Trophoblast cell (in vitro differentiated cells and primary cell): ENCODE measurements around the gene MAP3K2.

Source experiments
- DNase-seq, 2 donors: peaks; one replicate each; pipeline ENCODE4 v3.0.0-alpha.2; 2016
- H2AFZ ChIP-seq: 2 replicates; pipeline ENCODE4 v1.6.1; 2013; ENCODE audit warnings: low read length, moderate library complexity, mild to moderate bottlenecking; ENCODE audit not compliant: insufficient read depth, poor library complexity
- H2AK5ac ChIP-seq: 2 replicates; pipeline ENCODE4 v1.6.1; 2013; ENCODE audit warnings: mild to moderate bottlenecking, low read length
- H2BK120ac ChIP-seq: 2 replicates; pipeline ENCODE4 v1.6.1; 2013; ENCODE audit warnings: low read length, mild to moderate bottlenecking, moderate library complexity; ENCODE audit not compliant: insufficient read depth, poor library complexity
- H2BK12ac ChIP-seq: 2 replicates; pipeline ENCODE4 v1.6.1; 2013; ENCODE audit warnings: mild to moderate bottlenecking, low read length, moderate library complexity
- H2BK5ac ChIP-seq: 2 replicates; pipeline ENCODE4 v1.6.1; 2013; ENCODE audit warnings: low read length, low read depth, moderate library complexity, mild to moderate bottlenecking; ENCODE audit not compliant: poor library complexity
- H3K14ac ChIP-seq: 2 replicates; pipeline ENCODE4 v1.6.1; 2013; ENCODE audit warnings: mild to moderate bottlenecking, low read length
- H3K18ac ChIP-seq: 2 replicates; pipeline ENCODE4 v1.6.1; 2013; ENCODE audit warnings: mild to moderate bottlenecking, low read length
- H3K23ac ChIP-seq: 2 replicates; pipeline ENCODE4 v1.6.1; 2013; ENCODE audit warnings: low read length
- H3K27ac ChIP-seq: 2 replicates; pipeline ENCODE4 v1.5.1; 2013; ENCODE audit warnings: low read depth, mild to moderate bottlenecking, inconsistent platforms, low read length, moderate library complexity
- H3K27me3 ChIP-seq: 2 replicates; pipeline ENCODE4 v1.6.1; 2013; ENCODE audit warnings: inconsistent platforms, mild to moderate bottlenecking, low read length, moderate library complexity; ENCODE audit not compliant: insufficient read depth
- H3K36me3 ChIP-seq, 2 experiments: 1 replicate in 1 of 2; 2 replicates in 1 of 2; pipeline ENCODE4 v1.6.1; 2013; ENCODE audit warnings: low read length in 2 of 2, mild to moderate bottlenecking in 2 of 2, moderate library complexity in 1 of 2; ENCODE audit not compliant: insufficient read depth in 2 of 2, control insufficient read depth in 1 of 2
- H3K4ac ChIP-seq: 2 replicates; pipeline ENCODE4 v1.6.1; 2013; ENCODE audit warnings: low read depth, mild to moderate bottlenecking, low read length, moderate library complexity
- H3K4me1 ChIP-seq, 2 experiments: 1 replicate in 1 of 2; 2 replicates in 1 of 2; pipeline ENCODE4 v1.6.1; 2013; ENCODE audit warnings: low read length in 2 of 2, mild to moderate bottlenecking in 2 of 2, moderate library complexity in 1 of 2; ENCODE audit not compliant: insufficient read depth in 2 of 2, control insufficient read depth in 1 of 2
- H3K4me2 ChIP-seq: 2 replicates; pipeline ENCODE4 v1.6.1; 2013; ENCODE audit warnings: inconsistent platforms, mild to moderate bottlenecking, low read length, moderate library complexity
- H3K4me3 ChIP-seq: 2 replicates; pipeline ENCODE4 v1.5.1; 2013; ENCODE audit warnings: mild to moderate bottlenecking, low read depth, low read length, inconsistent platforms
- H3K79me1 ChIP-seq: one replicate; pipeline ENCODE4 v1.6.1; 2013; ENCODE audit warnings: low read length
- H3K79me2 ChIP-seq: 2 replicates; pipeline ENCODE4 v1.6.1; 2013; ENCODE audit warnings: low read length, mild to moderate bottlenecking; ENCODE audit not compliant: control insufficient read depth, insufficient read depth, poor library complexity
- H3K9ac ChIP-seq: 2 replicates; pipeline ENCODE4 v1.6.1; 2013; ENCODE audit warnings: mild to moderate bottlenecking, low read length
- H3K9me3 ChIP-seq: 2 replicates; pipeline ENCODE4 v1.6.1; 2013; ENCODE audit warnings: low read depth, mild to moderate bottlenecking, control low read depth, inconsistent platforms, low read length; ENCODE audit not compliant: insufficient read depth
- H4K12ac ChIP-seq: 2 replicates; pipeline ENCODE4 v1.6.1; 2013; ENCODE audit warnings: low read depth, mild to moderate bottlenecking, low read length, moderate library complexity
- H4K8ac ChIP-seq: 2 replicates; pipeline ENCODE4 v1.6.1; 2013; ENCODE audit warnings: low read depth, mild to moderate bottlenecking, low read length, moderate library complexity
- H4K91ac ChIP-seq: one replicate; pipeline ENCODE4 v1.6.1; 2013; ENCODE audit warnings: low read depth, mild to moderate bottlenecking, low read length, moderate library complexity
- WGBS: extraction: QIAGEN DNeasy Blood & Tissue Kit; methylation state at CpG from one replicate; pipeline ENCODE4 v1.1.7; 2013; ENCODE audit warnings: missing lambda C conversion rate; ENCODE audit not compliant: insufficient read length, insufficient coverage; ENCODE audit errors: extremely low coverage; 5-methylcytosine and 5-hydroxymethylcytosine counted together

MAP3K2 gene

DNA sequence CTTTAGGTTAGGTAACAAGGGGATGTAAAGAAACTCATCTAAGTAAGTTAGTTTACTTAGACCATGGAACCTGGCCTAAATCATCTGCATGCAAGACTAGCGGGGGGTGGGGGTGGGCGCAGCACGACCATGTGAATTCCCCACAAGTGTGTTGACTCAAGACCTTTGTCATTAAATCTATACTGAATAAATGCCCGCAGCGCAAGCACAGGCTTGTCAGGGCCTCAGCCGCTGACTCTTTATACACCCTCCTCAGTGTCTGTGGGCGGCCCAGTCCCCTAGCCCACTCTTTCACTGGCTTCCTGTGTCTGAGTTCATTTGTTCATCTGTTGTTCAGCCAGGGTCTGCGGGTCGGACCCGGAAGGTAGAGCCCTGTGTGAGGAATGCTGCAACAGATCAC lies 17.8 kb downstream of the MAP3K2 start:
- Histone ChIP-seq H2BK120ac (no peak overlapping the region), H3K4ac (peak overlapping the region; percentile 20), H3K79me2 (peaks cover 2% of the 10 kb centered on the region), H3K9ac (no peak overlapping the region), H2BK5ac (no peak overlapping the region), H3K4me2 (no peak overlapping the region), H3K18ac (no peak overlapping the region), H3K23ac (no peak overlapping the region), H3K14ac (no peak overlapping the region), H3K79me1 (no peaks in the 10 kb centered on the region), H4K91ac (no peak overlapping the region), H3K36me3 (peaks cover 0 to 2% of the 10 kb centered on the region in 2 experiments), H2BK12ac (no peak overlapping the region), H3K9me3 (peaks cover 7% of the 10 kb centered on the region), H3K27ac (no peak overlapping the region), H3K4me3 (no peak overlapping the region), H2AFZ (no peak overlapping the region), H3K27me3 (no peaks in the 10 kb centered on the region), H2AK5ac (no peak overlapping the region), H4K8ac (no peak overlapping the region), H4K12ac (no peak overlapping the region), H3K4me1 (no peaks in the 10 kb centered on the region)
- no CpG with 5 or more reads among the region's 10 CpGs for WGBS
- no peak for DNase-seq

DNA sequence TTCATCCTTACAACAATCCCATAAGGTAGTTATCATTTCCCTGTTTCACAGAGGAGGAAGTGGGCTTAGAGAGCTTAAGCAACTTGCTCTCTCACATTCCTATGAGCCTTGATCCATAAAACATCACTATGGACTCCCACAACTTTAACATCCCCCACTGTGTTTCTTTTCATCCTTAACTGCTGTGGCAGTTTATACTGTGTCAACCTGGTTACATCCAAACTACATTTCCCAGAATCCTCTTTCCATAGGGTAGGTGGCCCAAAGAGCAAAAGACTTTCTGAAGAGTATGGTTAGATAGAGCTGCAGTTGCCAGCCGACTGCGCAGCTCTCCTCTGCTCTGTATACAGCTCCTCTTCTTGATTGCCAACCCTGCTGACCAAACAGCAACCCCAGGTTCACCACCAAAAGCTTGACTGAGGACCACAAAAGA lies 22.5 kb downstream of the MAP3K2 start:
- Histone ChIP-seq H4K91ac (no peak overlapping the region), H4K12ac (no peak overlapping the region), H2BK5ac (no peak overlapping the region), H3K9me3 (peaks cover 2% of the 10 kb centered on the region), H2BK12ac (no peak overlapping the region), H2BK120ac (no peak overlapping the region), H3K14ac (no peak overlapping the region), H3K9ac (no peak overlapping the region), H3K4me3 (no peak overlapping the region), H3K79me2 (no peaks in the 10 kb centered on the region), H3K18ac (no peak overlapping the region), H3K27ac (no peak overlapping the region), H3K4me1 (no peaks in the 10 kb centered on the region), H4K8ac (no peak overlapping the region), H3K79me1 (no peaks in the 10 kb centered on the region), H3K23ac (no peak overlapping the region), H2AFZ (no peak overlapping the region), H3K36me3 (no peaks in the 10 kb centered on the region), H3K4me2 (no peak overlapping the region), H3K4ac (no peak overlapping the region), H2AK5ac (no peak overlapping the region), H3K27me3 (no peaks in the 10 kb centered on the region)
- no CpG with 5 or more reads among the region's 2 CpGs for WGBS
- no peak for DNase-seq

DNA sequence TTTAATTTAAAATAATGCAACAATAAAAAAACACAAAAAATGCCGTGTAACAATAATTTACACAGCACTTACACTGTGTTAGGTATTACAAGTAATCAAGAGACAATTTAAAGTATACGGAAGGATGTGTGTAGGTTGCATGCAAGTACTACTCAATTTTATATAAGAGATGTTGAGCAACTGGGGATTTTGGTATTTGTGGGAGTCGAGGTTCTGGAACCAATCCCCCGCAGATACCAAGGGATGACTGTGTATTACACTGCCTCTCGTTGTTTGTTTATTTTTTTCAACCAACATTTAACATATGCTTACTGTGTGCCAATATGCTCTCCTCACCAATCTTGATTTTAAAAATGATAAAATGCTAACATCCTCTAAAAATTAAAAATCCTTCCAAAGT lies 24.8 kb downstream of the MAP3K2 start:
- WGBS, result no CpG with 5 or more reads among the region's 5 CpGs
- no peak overlapping the region for H3K4me2 ChIP-seq
- DNase-seq, result no peak

DNA sequence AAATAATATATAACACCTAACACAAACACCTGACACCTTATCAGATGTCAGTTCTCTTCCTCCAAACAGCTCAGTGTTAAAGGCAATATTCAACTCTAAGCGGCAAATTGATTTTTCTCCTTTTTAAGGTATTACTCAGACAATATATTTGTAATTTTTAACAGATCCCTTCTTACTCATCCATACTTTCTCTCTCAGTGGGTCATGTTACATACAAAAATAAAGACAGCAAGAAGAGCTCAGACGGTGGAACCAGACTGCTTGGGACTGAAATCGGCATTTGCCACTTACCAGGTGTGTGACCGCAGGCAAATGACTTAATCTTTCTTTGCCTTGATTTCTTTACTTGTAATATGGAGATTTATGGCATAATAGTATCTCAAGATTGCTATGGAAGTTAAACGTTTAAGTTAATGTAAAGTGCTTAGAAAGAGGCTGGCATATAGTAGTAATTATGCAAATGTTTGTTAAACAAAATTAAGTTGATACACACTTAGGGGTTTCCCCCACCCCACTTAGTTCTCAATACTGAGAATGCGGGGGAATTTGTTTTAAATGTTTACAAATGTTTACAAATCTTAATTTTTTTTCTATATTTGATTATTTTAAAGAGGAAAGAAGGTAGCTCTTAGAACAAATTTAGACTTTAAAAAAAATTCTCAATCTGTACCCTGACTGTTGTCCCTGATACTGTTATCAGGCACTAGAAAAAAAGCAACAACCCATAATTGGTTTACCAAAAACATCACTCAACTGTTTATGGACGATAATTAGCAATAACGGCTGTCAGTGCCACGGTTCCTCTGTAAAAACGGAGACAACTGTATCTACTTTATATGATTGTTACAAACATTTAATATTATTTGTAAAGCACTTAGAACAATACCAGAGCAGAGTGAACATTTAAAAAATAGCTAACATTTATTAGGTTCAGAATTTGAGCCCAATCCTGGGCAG lies 25.6 kb downstream of the MAP3K2 start:
- H3K4me1 ChIP-seq, result no peaks in the 10 kb centered on the region
- no CpG with 5 or more reads among the region's 10 CpGs for WGBS
- H4K91ac ChIP-seq, result no peak overlapping the region
- no peak overlapping the region for H4K8ac ChIP-seq
- no peak overlapping the region for H2BK12ac ChIP-seq
- H3K9ac ChIP-seq, result no peak overlapping the region
- H3K23ac ChIP-seq, result no peak overlapping the region
- H3K27ac ChIP-seq, result no peak overlapping the region
- no peaks in the 10 kb centered on the region for H3K79me1 ChIP-seq
- no peak overlapping the region for H2BK120ac ChIP-seq
- no peak overlapping the region for H4K12ac ChIP-seq
- H3K18ac ChIP-seq, result no peak overlapping the region
- H3K14ac ChIP-seq, result no peak overlapping the region
- H3K4ac ChIP-seq, result peak overlapping the region; percentile 27
- H3K27me3 ChIP-seq, result no peaks in the 10 kb centered on the region
- no peak for DNase-seq
- H3K4me3 ChIP-seq, result no peak overlapping the region
- H3K79me2 ChIP-seq, result no peaks in the 10 kb centered on the region
- H3K36me3 ChIP-seq, result no peaks in the 10 kb centered on the region
- H3K9me3 ChIP-seq, result no peaks in the 10 kb centered on the region
- no peak overlapping the region for H3K4me2 ChIP-seq
- no peak overlapping the region for H2AFZ ChIP-seq
- no peak overlapping the region for H2AK5ac ChIP-seq
- no peak overlapping the region for H2BK5ac ChIP-seq

More for the DNA sequence above, 24.8 kb downstream of the MAP3K2 start:
- no peak overlapping the region for H2BK120ac ChIP-seq
- no peak overlapping the region for H4K91ac ChIP-seq
- no peak overlapping the region for H3K4ac ChIP-seq
- H3K23ac ChIP-seq, result no peak overlapping the region
- H3K18ac ChIP-seq, result no peak overlapping the region
- H4K8ac ChIP-seq, result no peak overlapping the region
- no peaks in the 10 kb centered on the region for H3K9me3 ChIP-seq
- H4K12ac ChIP-seq, result no peak overlapping the region
- H3K36me3 ChIP-seq, result no peaks in the 10 kb centered on the region
- no peak overlapping the region for H2AFZ ChIP-seq
- H3K4me3 ChIP-seq, result no peak overlapping the region
- H3K4me1 ChIP-seq, result no peaks in the 10 kb centered on the region
- H3K27me3 ChIP-seq, result no peaks in the 10 kb centered on the region
- H3K79me1 ChIP-seq, result no peaks in the 10 kb centered on the region
- no peak overlapping the region for H3K27ac ChIP-seq
- H3K14ac ChIP-seq, result no peak overlapping the region
- no peak overlapping the region for H2AK5ac ChIP-seq
- H2BK5ac ChIP-seq, result no peak overlapping the region
- no peak overlapping the region for H3K9ac ChIP-seq
- no peak overlapping the region for H2BK12ac ChIP-seq
- H3K79me2 ChIP-seq, result no peaks in the 10 kb centered on the region
